ENCODE measurements around the gene MLST8. TPM values are rescaled to one million over a fixed set of nuclear protein-coding genes. Genes with fewer than 3 reads are reported as not detected.
A peak's percentile ranks its signal among the peaks of the same experiment; 100 is the strongest.
"Not testable (repeated sequence)": the region's sequence is repeated elsewhere in the genome, so short reads cannot be mapped to it uniquely, and the experiment has no call there.

Gene MLST8
- total RNA-seq, 1 donor from 2014 or later = 25.3 TPM

- ATAC-seq (no peak), DNase-seq (ENCODE audit: missing footprints) (no peak)
- intact Hi-C loops (cut with DNase I) = no loop called here
These were observed 29.5 kb downstream of the MLST8 start for GRCh38 chr16:2234813-2235170.

- ATAC-seq (no peak), DNase-seq (ENCODE audit: missing footprints) (no peak)
- intact Hi-C loops (cut with DNase I) = no loop called here
These were observed 30.0 kb downstream of the MLST8 start for GRCh38 chr16:2235234-2235651.

GRCh38 chr16:2235695-2236336 lies 30.6 kb downstream of the MLST8 start:
- no peak for ATAC-seq
- intact Hi-C loops (cut with DNase I) = no loop called here
- no peak for DNase-seq (ENCODE audit: missing footprints)

DNA sequence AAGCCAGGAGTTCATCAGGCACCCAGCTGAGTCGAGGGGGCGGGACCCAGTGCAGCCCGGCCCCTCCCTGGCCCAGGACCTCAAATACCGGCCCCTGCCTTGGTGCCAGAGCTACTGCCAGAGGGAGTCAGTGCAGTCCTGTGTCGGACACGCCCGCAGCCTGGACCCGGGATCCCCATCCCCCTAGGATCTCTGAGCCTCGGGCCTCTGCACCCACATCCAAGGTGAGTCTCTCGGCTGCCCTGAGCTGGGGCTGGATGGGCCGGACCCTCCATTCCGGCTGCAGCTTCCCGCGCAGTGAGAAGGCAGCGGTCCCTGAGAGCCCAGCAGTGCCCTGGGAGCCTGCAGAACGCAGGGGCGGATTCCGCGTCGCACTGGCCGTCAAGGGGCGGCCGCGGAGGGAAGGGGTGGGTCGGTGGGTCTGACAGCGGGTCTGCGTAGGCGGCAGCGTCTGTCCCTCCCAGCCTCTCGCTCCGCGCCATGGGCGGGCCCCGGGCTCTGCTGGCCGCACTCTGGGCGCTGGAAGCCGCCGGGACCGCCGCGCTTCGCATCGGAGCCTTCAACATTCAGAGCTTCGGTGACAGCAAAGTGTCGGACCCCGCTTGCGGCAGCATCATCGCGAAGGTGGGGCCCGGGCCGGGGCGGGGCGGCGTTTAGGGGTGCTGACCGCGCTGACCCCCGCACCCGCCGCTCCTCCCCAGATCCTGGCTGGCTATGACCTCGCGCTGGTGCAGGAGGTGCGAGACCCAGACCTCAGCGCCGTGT lies 31.3 kb downstream of the MLST8 start, which contains the start of gene DNASE1L2:
Gene DNASE1L2 (plus strand): TSS at position 108 of the 765 bp plus-strand sequence. CDS start 373 bp downstream, at position 481.
- ATAC-seq = peak; percentile 23
- peak; percentile 65 for DNase-seq (ENCODE audit: missing footprints)
- intact Hi-C loops (cut with DNase I) = no loop called here

DNA sequence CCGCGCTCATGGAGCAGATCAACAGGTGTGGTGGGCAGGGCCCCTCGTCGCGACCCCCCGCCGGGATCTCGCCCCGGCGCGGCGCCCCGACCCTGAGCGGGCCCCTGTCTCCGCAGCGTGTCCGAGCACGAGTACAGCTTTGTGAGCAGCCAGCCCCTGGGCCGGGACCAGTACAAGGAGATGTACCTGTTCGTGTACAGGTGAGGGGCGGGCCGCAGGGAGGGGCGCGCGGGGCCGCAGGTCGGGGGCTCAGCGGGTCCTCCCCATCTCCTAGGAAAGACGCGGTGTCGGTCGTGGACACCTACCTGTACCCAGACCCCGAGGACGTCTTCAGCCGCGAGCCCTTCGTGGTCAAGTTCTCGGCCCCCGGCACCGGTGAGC lies 31.8 kb downstream of the MLST8 start:
- ATAC-seq = no peak
- DNase-seq (ENCODE audit: missing footprints) = no peak
- intact Hi-C loops (cut with DNase I) = no loop called here

GRCh38 chr16:2237493-2238149 lies 32.4 kb downstream of the MLST8 start:
- intact Hi-C loops (cut with DNase I) = no loop called here
- DNase-seq (ENCODE audit: missing footprints) = peak; percentile 50
- ATAC-seq = peak; percentile 37

DNA sequence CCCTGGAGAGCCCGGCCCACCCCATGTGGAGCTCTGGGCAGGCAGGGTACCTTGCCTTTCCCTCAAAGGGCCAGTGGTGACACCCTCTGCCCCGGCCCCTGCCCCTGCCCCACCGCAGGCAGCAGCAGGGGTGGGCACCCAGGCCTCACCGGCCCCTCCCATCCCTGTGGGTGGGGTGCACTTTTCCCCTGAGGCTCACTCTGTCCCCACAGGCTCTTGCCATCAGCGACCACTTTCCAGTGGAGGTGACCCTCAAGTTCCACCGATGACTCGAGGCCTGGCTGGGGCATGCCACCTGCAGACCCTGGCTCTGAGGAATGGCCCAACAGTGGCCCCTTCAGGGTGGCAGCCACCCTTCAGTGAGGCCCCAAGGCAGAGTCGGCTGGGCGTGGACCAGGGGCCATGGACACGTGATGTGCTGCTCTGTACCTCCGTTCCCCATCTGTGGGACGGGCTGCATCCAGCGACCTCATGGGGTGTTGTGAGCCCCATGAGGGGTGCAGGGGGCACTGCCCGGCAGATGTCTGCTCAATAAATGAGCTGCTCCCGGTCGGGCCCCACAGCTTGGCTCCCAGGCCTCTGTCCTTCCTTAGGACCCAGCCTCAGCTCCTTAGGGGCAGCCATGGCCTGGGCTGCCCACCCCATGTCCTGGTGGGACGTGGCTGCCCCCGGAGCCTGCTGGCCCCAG lies 33.0 kb downstream of the MLST8 start:
- DNase-seq (ENCODE audit: missing footprints) = peak; percentile 25
- peak; percentile 11 for ATAC-seq
- intact Hi-C loops (cut with DNase I) = no loop called here

- intact Hi-C loops (cut with DNase I) = no loop called here
- DNase-seq (ENCODE audit: missing footprints) = peak; percentile 53
- no peak for ATAC-seq
These were observed 33.8 kb downstream of the MLST8 start for GRCh38 chr16:2238838-2239675.

- ATAC-seq; DNase-seq (ENCODE audit: missing footprints); intact Hi-C loops (cut with DNase I): not testable (repeated sequence)
These were observed 35.1 kb downstream of the MLST8 start for GRCh38 chr16:2240331-2240730.

GRCh38 chr16:2242598-2242997 lies 37.3 kb downstream of the MLST8 start:
- DNase-seq (ENCODE audit: missing footprints) (no peak), ATAC-seq (no peak)
- intact Hi-C loops (cut with DNase I) = no loop called here

DNA sequence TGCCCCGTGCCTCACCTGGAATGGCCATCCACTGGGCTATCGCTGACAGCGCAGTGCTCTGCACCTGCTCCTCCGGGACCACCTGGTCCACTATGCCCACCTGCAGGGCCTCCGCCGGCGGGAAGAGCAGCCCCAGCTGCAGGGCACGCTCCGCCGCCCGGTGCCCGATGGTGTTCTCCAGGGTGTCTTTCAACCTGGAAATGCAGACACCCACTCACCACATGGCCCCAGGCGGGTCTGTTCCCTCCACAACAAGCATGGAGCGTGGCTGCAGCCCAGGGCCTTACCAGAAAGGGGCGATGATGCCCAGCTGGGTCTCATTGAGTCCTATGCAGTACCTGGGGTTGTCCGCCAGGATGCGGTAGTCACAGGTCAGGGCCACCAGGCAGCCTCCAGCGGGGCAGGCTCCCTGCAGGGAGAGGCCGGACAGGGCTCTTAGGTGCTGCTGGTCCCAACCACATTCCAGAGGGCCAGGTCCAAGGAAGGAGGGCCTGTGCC lies 37.8 kb downstream of the MLST8 start:
- ATAC-seq (no peak), DNase-seq (ENCODE audit: missing footprints) (no peak)
- intact Hi-C loops (cut with DNase I) = no loop called here

DNA sequence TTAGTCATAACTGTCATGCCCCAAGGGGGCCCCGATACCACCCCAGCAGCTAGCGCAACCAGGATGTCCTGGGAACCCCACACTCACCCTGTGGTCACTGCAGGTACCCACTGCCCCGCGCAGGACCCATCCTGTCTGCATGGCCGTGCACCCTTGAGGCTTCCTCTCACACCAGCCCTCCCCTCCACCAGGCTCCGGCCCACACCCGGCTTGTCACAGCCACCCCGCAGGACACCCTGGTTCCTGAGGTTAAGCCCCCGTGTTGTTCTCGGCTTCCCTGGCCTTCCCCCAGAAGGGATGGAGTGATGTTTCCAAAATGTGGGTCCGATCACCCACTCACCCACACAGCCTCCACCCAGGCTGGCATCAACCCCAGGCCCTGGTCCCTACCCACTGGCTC lies 38.5 kb downstream of the MLST8 start:
- no peak for ATAC-seq

GRCh38 chr16:2244301-2244700 lies 39.0 kb downstream of the MLST8 start:
- DNase-seq (ENCODE audit: missing footprints) = no peak
- intact Hi-C loops (cut with DNase I) = no loop called here
- ATAC-seq = no peak

More for the DNA sequence above, 38.5 kb downstream of the MLST8 start:
- intact Hi-C loops (cut with DNase I) = no loop called here
- no peak for DNase-seq (ENCODE audit: missing footprints)

DNA sequence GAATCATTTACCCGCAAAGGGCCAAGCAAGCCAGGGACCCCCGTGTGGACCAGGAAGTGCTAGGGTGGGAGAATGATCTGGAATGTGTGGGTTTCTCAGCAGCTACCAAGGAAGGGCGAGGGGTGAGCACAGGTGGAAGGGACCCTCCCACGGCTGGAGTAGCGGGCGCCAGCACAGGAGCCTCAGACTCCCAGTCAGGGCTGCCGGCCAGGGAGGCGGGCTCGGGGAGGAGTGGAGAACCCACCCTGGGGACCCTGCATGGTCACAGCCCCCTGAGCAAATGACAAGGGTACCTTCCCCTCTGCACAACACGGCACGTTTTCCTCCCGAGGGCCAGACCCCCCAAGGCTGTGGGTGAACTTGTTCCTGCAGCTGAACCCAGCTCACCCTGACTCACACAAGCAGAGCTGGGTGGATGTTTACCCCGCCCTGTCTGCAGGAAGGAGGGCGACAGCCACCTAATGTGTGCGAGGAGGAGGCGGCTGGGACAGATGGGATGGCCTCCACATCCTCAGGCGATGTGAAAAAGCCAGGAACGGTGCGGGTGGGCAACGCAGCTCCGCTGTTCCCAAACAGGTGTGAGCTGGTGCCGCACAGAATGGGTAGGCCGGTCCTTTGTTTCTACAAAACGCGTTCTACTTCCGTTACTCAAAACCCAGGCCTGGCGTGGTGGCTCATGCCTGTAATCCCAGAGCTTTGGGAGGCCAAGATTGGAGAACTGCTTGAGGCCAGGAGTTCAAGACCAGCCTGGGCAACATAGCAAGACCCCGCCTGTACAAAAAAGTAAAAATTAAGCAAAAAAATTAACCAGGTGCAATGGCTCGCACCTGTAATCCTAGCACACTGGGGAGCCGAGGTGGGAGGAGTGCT lies 39.9 kb downstream of the MLST8 start:
- intact Hi-C loops (cut with DNase I) = no loop called here
- DNase-seq (ENCODE audit: missing footprints) (no peak), ATAC-seq (no peak)

DNA sequence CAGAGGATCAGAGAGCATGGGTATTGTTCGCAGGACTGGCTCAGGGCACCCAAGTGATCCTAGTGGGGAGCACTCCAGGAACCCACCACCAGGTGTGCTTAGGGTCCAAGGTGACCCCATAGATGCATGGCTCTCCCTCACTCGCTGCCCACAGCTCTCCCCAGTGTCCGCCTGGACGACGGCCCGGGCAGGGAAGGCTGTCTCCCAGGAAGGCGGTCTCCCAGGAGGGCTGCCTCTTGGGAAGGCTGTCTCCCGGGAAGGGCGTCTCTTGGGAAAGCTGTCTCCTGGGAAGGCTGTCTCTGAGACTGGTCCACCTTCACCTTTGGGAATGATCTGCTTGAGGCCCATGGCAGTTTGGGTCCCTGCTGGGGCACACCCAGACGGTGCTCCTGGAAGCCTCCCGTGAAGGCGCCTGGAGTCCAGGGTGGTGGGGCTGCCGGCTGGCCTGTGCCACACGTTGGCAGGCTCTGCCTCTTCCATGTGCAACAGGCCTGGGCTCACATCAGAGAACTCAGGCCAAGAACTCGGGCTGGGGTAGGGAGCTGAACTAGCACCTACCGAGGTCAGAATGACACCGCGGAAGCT lies 41.1 kb downstream of the MLST8 start:
- ATAC-seq = no peak
- DNase-seq (ENCODE audit: missing footprints) = peak; percentile 58
- intact Hi-C loops (cut with DNase I) = no loop called here

GRCh38 chr16:2250652-2251295 lies 45.5 kb downstream of the MLST8 start:
- intact Hi-C loops (cut with DNase I) = loop anchor here (1.0 to 5.0 kb wide), 4 partner anchors 18 to 93 kb away; partner anchors contain the start of genes MLST8, RNPS1 and TRAF7
- DNase-seq (ENCODE audit: missing footprints) (peak; percentile 73), ATAC-seq (no peak)

All from Right ventricle myocardium inferior (tissue), 1 donor.